GM19328 (cell line): Measurements from ENCODE around the gene PCK1.

Experiments used
- ATAC-seq: cut with Tn5 transposase; IDR thresholded peaks from one replicate; pipeline ENCODE4 v1.9.1; 2021; ENCODE audit warnings: mild to moderate bottlenecking, moderate library complexity; ENCODE audit not compliant: unreplicated experiment

The PCK1 gene

DNA sequence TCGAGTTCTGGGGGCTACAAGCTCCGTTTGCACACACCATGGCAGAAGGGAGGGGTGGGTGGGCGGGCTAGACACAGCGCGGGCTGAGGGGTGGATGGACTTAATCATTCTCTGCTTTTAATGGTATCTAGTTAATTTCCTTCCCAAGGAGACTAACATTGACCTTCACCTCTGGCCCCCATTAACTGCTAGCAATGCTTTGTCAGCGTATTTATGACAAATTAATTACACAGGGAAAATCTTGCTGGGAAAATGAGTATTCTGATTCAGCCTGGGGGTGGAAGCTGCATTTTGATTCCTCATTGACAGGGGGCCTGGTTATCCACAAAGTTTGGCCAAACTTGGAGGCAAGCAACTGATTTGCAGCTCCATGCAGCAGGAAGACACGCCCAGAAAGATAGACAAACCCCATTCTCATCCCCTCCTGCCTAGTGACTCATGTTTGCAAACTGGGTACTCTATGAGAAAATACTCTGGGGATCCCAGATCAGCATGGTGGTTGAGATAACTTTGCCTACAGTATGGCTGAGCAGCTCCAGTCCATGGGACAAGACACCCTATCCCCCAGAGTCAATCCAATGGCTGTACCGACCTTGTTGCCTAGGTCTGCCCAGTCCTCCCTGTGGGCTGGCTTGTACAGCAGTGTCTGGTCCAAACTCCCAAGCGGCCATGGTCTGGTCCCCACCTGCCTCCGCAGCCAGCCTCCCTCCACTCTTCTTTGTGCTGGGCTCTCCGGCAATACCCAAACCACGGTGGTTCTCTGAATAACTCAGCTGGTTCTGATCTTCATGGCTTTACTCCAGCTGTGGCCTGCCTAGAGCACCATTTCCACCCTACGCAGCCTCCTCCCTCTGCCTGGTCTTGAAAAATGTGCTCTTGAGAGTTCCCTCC lies 39.7 kb downstream of the PCK1 start:
- no peak for ATAC-seq

DNA sequence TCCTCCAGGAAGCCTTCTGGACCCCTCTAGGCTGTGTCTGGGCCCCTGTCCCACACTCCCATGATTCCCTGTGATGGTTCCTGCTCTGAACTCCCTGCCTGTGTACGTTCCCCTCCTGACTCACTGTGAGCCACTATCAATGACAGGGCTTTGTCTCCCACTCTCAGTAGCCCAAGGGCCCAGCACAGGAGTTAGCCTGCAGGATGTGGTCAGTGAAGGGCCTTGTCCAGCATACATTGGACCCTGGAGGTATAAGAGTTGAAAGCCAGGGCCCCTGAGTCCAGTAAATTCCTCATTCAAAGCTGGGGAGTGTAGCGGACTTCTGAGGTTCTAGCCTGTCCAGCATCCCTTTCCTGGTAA lies 40.3 kb downstream of the PCK1 start:
- ATAC-seq: no peak

GRCh38 chr20:57601737-57602136 lies 40.8 kb downstream of the PCK1 start:
- no peak for ATAC-seq

DNA sequence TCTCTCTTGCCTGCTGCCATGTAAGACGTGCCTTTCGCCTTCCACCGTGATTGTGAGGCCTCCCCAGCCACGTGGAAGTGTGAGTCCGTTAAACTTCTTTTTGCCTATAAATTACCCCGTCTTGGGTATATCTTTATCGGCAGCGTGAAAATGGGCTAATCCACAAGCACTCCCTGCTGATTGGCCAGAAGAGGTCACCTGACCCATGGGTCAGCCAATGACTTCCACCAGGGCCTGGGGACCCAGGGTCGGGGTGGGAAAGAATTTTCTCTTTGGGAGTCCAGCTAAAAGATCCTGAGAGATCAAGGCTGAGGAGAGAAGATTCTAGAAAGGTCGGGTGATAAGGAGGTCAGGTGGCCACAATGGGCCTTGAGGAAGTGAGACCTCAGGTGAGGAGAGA lies 42.2 kb downstream of the PCK1 start:
- no peak for ATAC-seq

- ATAC-seq: no peak
These were observed 44.1 kb downstream of the PCK1 start for GRCh38 chr20:57605045-57605444.

GRCh38 chr20:57605878-57606277 lies 45.0 kb downstream of the PCK1 start:
- ATAC-seq: no peak

DNA sequence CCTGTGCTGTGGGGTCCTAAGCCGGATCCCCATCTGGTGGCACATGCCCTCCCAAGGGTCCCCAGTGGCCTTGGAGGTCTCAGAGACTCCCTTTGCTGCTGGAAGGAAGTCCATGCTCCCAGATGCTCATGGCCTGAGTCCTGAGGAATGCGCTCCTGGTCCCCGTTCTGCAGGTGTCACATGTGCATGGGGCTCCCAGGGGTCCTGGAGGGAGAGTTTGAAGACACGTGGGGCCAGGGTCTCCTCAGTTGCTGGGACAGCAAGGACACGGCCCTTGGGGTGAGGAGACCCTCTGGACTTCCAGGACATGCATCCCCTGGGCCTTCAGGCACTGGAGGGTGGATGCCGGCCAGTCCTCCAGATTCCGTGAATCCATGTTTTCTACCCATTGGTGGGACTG lies 47.6 kb downstream of the PCK1 start:
- no peak for ATAC-seq

DNA sequence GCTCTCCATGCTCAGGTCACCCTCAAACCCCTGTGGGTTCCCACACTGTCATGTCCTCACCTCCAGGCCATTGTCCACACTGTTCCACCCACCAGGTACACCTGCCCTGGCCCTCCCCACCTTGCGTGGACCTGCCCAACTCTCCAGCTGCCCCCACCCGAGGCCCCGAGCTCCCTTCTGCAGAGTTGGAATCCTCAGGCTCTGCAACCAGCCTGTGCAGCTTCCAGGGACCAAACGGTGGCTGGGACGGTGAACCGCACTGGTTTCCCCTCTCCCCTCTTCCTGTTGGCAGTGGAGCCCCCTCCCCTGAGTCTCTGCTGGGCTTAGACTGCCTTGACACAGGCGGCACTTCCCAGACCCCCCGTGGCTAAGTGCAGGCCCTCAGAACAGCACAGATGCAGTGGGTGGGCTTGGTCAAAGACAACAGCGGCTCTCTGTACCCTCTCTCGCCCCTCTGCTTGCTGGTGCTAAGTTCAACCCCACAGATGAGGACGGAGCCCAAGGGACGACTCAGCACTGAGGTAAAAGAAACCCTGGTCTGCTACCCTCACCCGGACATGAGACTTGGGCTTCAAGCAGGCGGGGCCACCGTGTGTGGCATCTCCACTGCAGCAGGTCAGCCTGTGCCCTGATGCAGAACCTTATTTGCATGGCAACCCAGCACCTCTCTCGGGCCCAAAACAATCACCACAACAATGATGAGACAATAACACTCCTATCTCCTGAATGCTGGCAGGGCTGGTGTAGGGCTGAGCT lies 48.4 kb downstream of the PCK1 start:
- no peak for ATAC-seq

- ATAC-seq: no peak
These were observed 48.9 kb downstream of the PCK1 start for GRCh38 chr20:57609842-57610167.

DNA sequence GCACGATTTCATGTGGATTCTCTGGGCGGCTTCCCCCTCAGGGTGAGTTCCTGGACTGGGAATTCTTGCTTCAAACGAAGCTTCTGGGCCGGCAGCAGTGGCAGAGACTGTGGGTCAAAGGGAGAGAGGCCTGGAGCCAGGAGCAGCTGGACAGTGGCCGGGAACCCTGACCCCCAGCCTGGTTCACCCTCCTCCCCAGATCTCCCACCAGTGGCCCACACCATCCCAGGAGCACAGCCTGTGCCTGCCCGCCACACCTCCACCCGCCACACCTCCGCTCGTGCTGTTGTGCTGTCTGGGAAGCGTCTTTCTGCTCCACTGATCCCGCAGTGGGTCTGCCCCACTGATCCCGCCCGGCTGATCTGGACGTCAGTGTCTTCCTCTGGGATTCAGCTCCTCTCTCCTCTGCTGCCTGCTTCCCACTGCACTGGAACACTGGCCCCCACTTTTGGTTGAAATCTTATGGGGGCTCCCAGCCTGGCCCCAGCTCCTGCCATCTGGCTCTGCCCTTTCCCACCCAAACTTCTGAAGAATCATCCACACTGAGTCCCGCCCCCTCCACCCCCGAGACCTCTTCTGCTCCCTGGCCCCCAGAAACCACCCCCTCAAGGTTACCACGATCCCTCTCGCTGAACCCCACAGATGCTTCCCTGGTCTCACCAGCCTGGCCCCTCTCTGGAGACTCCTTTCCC lies 49.5 kb downstream of the PCK1 start:
- no peak for ATAC-seq

DNA sequence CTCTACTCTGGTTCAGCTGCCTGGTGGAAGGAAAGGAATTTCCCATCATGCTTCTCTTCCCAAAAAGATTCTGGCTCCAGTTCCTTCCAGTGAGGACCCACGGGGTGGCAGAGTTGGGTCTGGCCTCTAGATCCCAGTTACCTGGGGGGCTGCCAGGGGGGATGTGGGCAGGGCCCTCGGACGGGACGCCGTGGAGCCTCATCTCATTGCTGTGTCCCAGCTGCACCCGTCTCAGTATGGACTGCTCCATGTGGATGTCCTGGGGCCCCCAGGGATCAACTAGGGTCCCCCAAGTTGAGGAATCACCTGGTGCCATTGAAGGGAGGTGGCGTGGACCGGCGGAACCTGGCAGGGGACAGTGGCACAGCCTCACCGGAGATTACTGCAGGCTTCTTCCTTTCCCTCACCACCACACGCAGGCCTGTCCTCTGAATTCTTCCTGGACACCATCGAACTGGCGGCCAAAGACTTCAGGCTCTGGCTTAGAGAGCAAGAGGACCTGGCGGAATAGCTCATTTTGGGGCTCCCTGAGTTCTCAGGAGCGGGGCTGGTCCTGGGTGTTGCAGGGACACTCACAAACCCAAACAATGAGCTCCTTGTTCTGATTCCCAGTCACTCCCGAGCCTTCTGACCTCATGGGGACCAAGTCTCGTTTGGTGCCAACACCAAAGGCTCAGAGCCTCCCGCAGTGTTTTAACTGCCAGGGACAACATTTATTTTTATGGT lies 50.8 kb downstream of the PCK1 start:
- ATAC-seq: no peak

DNA sequence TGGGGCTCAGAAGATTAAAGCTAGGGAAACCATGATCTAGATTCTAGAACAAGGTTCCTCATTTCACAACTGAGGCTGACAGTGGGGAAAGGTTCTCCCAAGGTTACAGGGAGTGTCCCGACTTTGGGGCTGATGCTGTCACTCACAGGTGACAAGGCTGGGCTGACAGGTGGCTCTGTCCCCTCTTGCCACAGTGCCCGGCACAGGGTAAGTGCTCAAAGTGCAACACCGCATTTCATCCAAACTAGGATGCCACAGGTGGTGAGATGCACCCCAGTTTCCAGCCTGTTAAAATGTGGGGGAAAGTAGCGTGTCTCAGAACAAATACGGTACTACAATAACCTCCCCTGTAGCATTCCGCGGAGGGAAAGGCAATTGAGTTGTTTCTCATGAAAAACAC lies 51.5 kb downstream of the PCK1 start:
- ATAC-seq: no peak

DNA sequence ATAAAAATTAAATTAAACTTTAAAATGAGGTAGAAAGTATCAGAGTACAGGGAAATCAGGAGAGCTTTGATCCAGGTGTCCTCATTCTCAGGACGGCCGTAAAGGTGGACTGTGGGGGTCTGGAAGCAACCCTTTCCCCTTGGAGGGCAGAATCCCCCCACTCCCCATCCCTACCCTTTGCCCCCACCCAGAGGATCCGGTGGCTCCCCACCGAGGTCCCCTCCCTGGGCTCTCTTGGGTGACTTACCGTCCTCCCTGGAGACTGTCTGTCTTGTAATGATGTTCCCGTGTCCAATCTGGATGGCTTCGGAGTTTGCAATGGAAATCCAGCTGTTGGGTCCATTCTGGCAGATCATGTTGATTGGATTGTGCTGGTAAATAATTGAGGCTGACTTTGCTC lies 52.0 kb downstream of the PCK1 start:
- no peak for ATAC-seq

- no peak for ATAC-seq
These were observed 52.6 kb downstream of the PCK1 start for GRCh38 chr20:57613481-57613921.

DNA sequence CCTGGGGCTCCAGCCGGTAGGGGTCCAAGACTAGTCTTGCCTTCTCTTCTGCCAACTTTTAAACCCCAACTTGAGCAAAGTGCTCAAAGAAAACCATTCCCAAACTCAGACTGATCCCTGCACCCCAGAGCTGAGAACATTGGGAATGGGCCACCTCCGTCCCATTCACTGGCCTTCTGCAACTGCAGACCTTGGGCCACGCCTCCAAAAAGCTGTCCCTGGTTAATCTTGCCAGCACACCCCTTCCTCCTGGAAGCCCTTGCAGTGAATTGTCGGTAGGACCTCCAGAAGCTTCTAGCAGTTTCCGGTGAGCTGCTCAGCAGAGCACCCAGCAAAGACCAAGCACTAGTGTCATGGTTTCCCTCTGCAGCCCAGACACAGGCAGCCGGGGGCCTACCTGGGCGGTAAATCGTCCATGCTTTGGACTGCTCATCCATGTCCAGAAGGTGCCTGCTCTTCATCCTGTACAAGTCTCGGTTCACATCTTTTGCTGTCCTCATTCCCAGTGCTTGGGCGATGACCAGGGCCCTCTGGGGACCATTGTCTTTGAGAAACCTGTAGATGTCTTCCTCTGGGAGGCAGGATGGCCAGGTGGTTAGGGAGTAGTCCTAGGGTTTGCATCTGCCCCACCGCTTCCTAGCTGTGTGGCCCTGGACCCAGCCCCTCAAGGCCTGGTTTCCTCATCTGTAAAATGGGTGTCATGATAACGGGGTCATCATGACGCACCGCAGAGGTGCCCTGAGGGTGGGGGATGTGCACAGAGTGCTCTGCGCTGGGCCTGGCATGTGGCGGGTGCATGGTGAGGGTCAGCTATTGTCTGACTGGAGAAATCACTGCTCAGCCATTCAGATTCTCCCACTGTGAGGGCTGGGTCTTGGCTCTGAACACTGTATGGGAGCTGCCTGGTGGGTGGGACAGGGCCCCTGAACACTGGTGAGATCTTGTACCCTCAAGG lies 53.9 kb downstream of the PCK1 start:
- no peak for ATAC-seq

- no peak for ATAC-seq
These were observed 54.5 kb downstream of the PCK1 start for GRCh38 chr20:57615445-57615811.

DNA sequence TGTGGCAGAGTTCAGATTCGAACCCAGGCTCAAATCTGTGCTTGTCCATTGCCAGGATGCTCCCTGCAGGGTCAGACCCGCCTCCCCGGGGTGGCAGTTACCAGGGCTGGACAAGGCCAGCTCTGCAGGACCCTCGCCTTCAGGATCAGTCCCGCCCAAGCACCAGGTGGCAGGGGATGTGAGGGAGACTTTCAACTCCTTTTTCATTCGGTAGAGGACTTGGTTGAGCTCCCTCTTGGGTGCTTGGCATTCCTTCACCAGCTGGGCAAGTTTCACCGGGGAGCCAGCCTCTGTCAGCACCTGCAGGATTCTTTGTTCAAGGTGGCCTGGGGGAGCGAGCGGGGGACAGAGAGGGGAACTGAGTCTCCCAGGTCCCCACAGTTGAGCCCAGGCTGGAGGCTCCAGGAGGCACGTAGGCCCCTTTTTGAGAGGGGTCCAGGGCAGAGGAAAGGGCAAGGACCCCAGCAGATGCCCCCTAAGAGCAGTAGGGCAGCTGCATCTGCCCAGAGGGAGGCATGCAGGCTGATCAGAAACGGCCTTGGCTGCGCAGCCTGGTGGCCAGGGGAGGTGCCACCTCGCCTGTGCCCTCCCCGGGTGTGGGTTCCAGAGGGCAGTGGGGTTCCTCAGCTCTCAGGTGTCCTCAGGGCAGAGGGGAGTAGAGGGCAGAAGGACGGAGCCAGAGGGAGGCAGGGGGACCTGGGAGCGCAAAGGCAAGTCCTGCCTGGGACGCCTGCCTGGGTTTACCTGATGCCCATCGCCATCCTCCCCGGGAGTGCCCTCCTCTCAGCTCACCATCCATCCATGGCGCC lies 55.4 kb downstream of the PCK1 start:
- no peak for ATAC-seq

DNA sequence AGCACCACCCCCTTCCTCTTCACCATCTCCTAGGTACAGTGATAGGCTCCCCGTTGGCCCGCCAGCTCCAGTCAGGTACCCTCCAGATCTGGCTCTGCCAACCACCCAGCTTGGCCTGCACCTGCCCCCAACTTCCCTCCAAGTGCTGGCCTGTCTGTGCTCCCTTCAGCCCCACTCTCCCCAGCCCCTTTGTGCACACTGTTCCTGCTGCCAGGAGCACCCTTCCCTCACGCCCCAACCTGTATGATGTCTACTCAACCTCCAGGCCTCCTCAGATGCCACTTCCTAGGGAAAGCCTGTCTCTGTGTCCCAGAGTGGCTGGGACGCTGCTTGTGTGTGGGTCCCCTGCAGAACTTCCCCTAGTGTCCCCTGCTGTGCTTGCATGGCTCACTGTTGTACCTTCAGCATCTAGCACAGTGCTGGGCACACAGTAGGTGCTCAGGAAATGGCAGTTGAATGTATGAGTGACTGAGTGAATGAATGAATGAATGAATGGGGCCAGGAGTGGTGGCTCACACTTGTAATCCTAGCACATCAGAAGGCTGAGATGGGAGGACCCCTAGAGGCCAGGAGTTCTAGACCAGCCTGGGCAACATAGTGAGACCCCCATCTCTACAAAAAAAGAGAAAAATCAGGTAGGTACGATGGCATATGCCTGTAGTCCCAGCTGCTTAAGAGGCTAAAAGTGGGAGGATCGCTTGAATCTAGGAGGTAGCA lies 56.3 kb downstream of the PCK1 start:
- ATAC-seq: no peak
